ENCODE measurements around the gene EXOC2.

DNA sequence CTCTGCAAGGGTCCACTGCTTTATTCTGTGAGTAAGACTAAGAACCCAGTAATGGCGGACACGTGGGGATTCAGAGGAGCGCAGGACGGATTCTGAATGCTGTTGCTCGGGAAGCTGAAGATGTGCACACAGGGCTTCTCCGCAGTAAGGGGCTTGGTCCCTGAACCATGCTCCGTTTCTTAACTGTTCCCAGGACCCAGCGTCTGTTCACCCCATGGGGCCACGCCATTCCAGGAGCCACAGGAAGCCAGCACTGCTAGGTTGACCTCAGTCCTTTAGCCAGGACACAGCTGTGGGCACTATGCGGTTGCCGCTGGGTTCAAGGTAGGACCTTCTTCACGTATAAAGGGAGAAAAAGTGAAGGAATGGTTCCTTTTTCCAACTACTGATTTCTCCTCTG lies 241.6 kb downstream of the EXOC2 start:
- TF ChIP-seq, protein P1, sequence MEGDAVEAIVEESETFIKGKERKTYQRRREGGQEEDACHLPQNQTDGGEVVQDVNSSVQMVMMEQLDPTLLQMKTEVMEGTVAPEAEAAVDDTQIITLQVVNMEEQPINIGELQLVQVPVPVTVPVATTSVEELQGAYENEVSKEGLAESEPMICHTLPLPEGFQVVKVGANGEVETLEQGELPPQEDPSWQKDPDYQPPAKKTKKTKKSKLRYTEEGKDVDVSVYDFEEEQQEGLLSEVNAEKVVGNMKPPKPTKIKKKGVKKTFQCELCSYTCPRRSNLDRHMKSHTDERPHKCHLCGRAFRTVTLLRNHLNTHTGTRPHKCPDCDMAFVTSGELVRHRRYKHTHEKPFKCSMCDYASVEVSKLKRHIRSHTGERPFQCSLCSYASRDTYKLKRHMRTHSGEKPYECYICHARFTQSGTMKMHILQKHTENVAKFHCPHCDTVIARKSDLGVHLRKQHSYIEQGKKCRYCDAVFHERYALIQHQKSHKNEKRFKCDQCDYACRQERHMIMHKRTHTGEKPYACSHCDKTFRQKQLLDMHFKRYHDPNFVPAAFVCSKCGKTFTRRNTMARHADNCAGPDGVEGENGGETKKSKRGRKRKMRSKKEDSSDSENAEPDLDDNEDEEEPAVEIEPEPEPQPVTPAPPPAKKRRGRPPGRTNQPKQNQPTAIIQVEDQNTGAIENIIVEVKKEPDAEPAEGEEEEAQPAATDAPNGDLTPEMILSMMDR (conservative IDR thresholded peaks at IDR 0.05): no peak
- TF ChIP-seq ZFX (IDR thresholded peaks at IDR 0.05): no peak

All from C4-2B (cell line).